ENCODE data around the gene SSH2.
A peak's percentile ranks its signal among the peaks of the same experiment; 100 is the strongest.
"Not testable (repeated sequence)": the region's sequence is repeated elsewhere in the genome, so short reads cannot be mapped to it uniquely, and the experiment has no call there.

SSH2 gene

GRCh38 chr17:29930409-29931010, 482 bp upstream of the SSH2 start:
- no peak for DNase-seq

- DNase-seq = peak; percentile 67
Observed at GRCh38 chr17:29929006-29929532, 959 bp downstream of the SSH2 start.

- peak; percentile 10 for DNase-seq
Observed at GRCh38 chr17:29927546-29927945, 2.5 kb downstream of the SSH2 start.

GRCh38 chr17:29924786-29925185, 5.2 kb downstream of the SSH2 start:
- no peak for DNase-seq

GRCh38 chr17:29918922-29919856, 10.8 kb downstream of the SSH2 start:
- peak; percentile 75 for DNase-seq

- no peak for DNase-seq
Observed at GRCh38 chr17:29918016-29918415, 12.0 kb downstream of the SSH2 start.

GRCh38 chr17:29914819-29915537, 15.1 kb downstream of the SSH2 start:
- no peak for DNase-seq

- DNase-seq = no peak
Observed at GRCh38 chr17:29911641-29912177, 18.3 kb downstream of the SSH2 start.

- no peak for DNase-seq
Observed at GRCh38 chr17:29909236-29910003, 20.6 kb downstream of the SSH2 start.

- DNase-seq = no peak
Observed at GRCh38 chr17:29906969-29907368, 23.1 kb downstream of the SSH2 start.

GRCh38 chr17:29905879-29906167, 24.2 kb downstream of the SSH2 start:
- no peak for DNase-seq

- DNase-seq = no peak
Observed at GRCh38 chr17:29905086-29905878, 24.7 kb downstream of the SSH2 start.

GRCh38 chr17:29903471-29903870, 26.6 kb downstream of the SSH2 start:
- DNase-seq = no peak

- not testable (repeated sequence) for DNase-seq
Observed at GRCh38 chr17:29897136-29897535, 32.9 kb downstream of the SSH2 start.

GRCh38 chr17:29892201-29892600, 37.8 kb downstream of the SSH2 start:
- DNase-seq = no peak

- no peak for DNase-seq
Observed at GRCh38 chr17:29891131-29891530, 38.9 kb downstream of the SSH2 start.

- DNase-seq = no peak
Observed at GRCh38 chr17:29885031-29885640, 44.9 kb downstream of the SSH2 start.

- DNase-seq = peak; percentile 24
Observed at GRCh38 chr17:29883497-29883896, 46.5 kb downstream of the SSH2 start.

- no peak for DNase-seq
Observed at GRCh38 chr17:29881256-29881655, 48.8 kb downstream of the SSH2 start.

GRCh38 chr17:29880031-29880430, 50.0 kb downstream of the SSH2 start:
- DNase-seq = no peak

- DNase-seq = no peak
Observed at GRCh38 chr17:29874931-29875596, 55.0 kb downstream of the SSH2 start.

Data from EL (cell line).